CD8-positive, alpha-beta memory T cell (primary cell): ENCODE data around the gene ZNF526. TPM values are rescaled to one million over a fixed set of nuclear protein-coding genes. Genes with fewer than 3 reads are reported as not detected.

Experiments
- CTCF ChIA-PET: fragments of 350-600 bp; sonication (Branson Sonifier 250); formaldehyde crosslinking; loops from one replicate; lab custom pipeline; 2021; ENCODE audit warnings: antibody characterized with exemption; lab: Charles Lee
- POLR2A ChIA-PET: fragments of 350-600 bp; sonication (Branson Sonifier 250); formaldehyde crosslinking; loops from one replicate; lab custom pipeline; 2021; ENCODE audit warnings: antibody characterized with exemption; lab: Charles Lee
- DNase-seq, 5 donors: peaks; one replicate each; pipeline versions ENCODE4 v3.0.0 to v3.0.0-alpha.2; 2020 to 2022; ENCODE audit warnings: mixed read lengths in 1 of 5
- H3K27ac ChIP-seq: one replicate; pipeline ENCODE4 v1.7.0; 2013; ENCODE audit warnings: low read depth, mild to moderate bottlenecking, low read length, moderate library complexity
- H3K27me3 ChIP-seq: 2 replicates; pipeline ENCODE4 v1.7.0; 2013; ENCODE audit warnings: low read length, mild to moderate bottlenecking; ENCODE audit not compliant: insufficient read depth, poor library complexity, severe bottlenecking
- H3K36me3 ChIP-seq: 2 replicates; pipeline ENCODE4 v1.7.0; 2013; ENCODE audit warnings: mild to moderate bottlenecking, low read length, moderate library complexity; ENCODE audit not compliant: insufficient read depth
- H3K4me1 ChIP-seq: 2 replicates; pipeline ENCODE4 v1.7.0; 2013; ENCODE audit warnings: mild to moderate bottlenecking, low read length, moderate library complexity; ENCODE audit not compliant: insufficient read depth
- H3K4me3 ChIP-seq: 2 replicates; pipeline ENCODE4 v1.7.0; 2013; ENCODE audit warnings: mild to moderate bottlenecking, low read length
- H3K9me3 ChIP-seq: 2 replicates; pipeline ENCODE4 v1.7.0; 2013; ENCODE audit warnings: mild to moderate bottlenecking, low read length
- H3K27ac Mint-ChIP-seq, 8 donors: one replicate each; pipeline ENCODE4 v1.8.0; 2020 to 2021; ENCODE audit warnings: mixed read lengths in 8 of 8, mild to moderate bottlenecking in 6 of 8, inconsistent platforms in 3 of 8, moderate library complexity in 3 of 8
- H3K27me3 Mint-ChIP-seq, 2 donors: one replicate each; pipeline ENCODE4 v1.8.0; 2020 to 2021; ENCODE audit warnings: mixed read lengths in 2 of 2, mild to moderate bottlenecking in 1 of 2, moderate library complexity in 1 of 2
- H3K36me3 Mint-ChIP-seq, 3 donors: one replicate each; pipeline ENCODE4 v1.8.0; 2020 to 2021; ENCODE audit warnings: mixed read lengths in 3 of 3, inconsistent platforms in 1 of 3, mild to moderate bottlenecking in 1 of 3
- H3K4me1 Mint-ChIP-seq, 3 donors: one replicate each; pipeline ENCODE4 v1.8.0; 2020 to 2021; ENCODE audit warnings: mixed read lengths in 3 of 3, inconsistent platforms in 1 of 3, mild to moderate bottlenecking in 1 of 3
- H3K4me3 Mint-ChIP-seq, 7 donors: one replicate each; pipeline ENCODE4 v1.8.0; 2020 to 2021; ENCODE audit warnings: mixed read lengths in 7 of 7, mild to moderate bottlenecking in 6 of 7, moderate library complexity in 4 of 7, inconsistent platforms in 2 of 7
- H3K9me3 Mint-ChIP-seq, 5 donors: one replicate each; pipeline ENCODE4 v1.8.0; 2020 to 2022; ENCODE audit warnings: mixed read lengths in 5 of 5, mild to moderate bottlenecking in 3 of 5, moderate library complexity in 2 of 5, inconsistent platforms in 1 of 5
- polyA plus RNA-seq: library from polyadenylated mRNA; unstranded; fragments of 300-500 nt; fragmentation: Illumina TruSeq; gene quantifications from one replicate; pipeline ENCODE4 v1.2.3, GENCODE V29; 2021
- total RNA-seq, 2 experiments: library from RNA; stranded (reverse); gene quantifications; one replicate each; pipeline ENCODE4 v1.2.3, GENCODE V29; 2021

ZNF526 gene
- total and polyA plus RNA-seq, 3 experiments from 2014 or later: 9.0 to 20.5 (median 18.4) TPM

DNA sequence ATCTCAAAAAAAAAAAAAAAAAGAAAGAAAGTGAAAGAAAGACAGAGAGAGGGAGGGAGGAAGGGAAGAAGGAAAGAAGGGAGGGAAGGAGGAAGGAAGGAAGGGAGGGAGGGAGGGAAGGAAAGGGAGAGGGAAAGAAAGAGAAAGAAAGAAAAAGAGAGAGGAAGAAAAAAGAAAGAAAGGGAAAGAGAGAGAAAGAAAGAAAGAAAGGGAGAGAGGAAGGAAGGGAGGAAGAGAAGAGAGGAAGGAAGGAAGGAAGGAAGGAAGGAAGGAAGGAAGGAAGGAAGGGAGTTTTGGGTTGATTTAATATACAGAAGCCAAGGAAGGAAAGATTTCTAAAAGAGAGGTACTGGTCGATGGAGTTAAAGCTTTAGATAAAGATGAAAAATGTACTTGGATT lies 31.4 kb upstream of the ZNF526 start:
- Histone ChIP-seq H3K27ac (no peak overlapping the region), H3K36me3 (no peaks in the 10 kb centered on the region), H3K4me1 (peaks cover 37% of the 10 kb centered on the region), H3K4me3 (no peak overlapping the region), H3K27me3 (no peaks in the 10 kb centered on the region), H3K9me3 (no peaks in the 10 kb centered on the region)
- Mint-ChIP-seq H3K27ac (peak overlapping the region in 4 of 8 donors; percentile 18 to 56 (median 44)), H3K4me3 (no peak overlapping the region), H3K27me3 (peaks cover 0 to 4% of the 10 kb centered on the region in 2 donors), H3K9me3 (peaks cover 0 to 3% (median 0%) of the 10 kb centered on the region in 5 donors), H3K4me1 (peaks cover 66 to 76% (median 74%) of the 10 kb centered on the region in 3 donors), H3K36me3 (peaks cover 0 to 2% (median 0%) of the 10 kb centered on the region in 3 donors)
- DNase-seq: no peak
- CTCF ChIA-PET: interaction anchor here (1.0 to 1.7 kb wide), 2 partner anchors 12 to 56 kb away, joined by 3 to 6 read pairs; partner anchors contain the start of gene POU2F2
- POLR2A ChIA-PET: interaction anchor here (0.6 kb wide), 1 partner anchor 13 kb away, joined by 3 read pairs; no protein-coding TSS in a partner anchor

DNA sequence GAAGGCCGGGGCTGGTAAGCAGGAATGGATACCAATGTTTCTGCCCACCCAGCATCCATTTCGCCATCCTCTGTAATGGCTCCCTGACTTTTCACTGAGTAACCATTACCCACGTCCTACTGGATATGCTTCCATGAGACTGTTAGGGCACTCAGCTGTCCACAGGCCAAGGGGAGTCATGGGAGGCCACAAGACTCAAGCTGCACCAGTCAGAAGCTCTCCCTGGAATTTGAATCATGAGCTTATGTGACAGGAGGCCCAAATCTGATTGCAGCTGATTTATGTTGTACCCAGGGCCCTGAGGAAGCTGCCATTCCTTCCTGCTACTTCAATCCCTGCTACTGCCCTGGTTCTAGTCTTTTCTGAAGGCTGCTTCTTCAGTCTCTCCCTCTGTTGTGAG lies 31.0 kb upstream of the ZNF526 start:
- H3K9me3 Mint-ChIP-seq: peaks cover 0 to 3% (median 0%) of the 10 kb centered on the region in 5 donors
- H3K4me1 Mint-ChIP-seq: peaks cover 67 to 79% (median 75%) of the 10 kb centered on the region in 3 donors
- Histone ChIP-seq H3K9me3 (no peaks in the 10 kb centered on the region), H3K36me3 (no peaks in the 10 kb centered on the region), H3K4me1 (peaks cover 33% of the 10 kb centered on the region), H3K27ac (no peak overlapping the region), H3K27me3 (no peaks in the 10 kb centered on the region), H3K4me3 (no peak overlapping the region)
- DNase-seq: no peak
- H3K36me3 Mint-ChIP-seq: peaks cover 0 to 3% (median 0%) of the 10 kb centered on the region in 3 donors
- H3K27ac Mint-ChIP-seq: peak overlapping the region in 2 of 8 donors; percentile 42 to 54
- CTCF ChIA-PET: interaction anchor here (1.0 to 1.7 kb wide), 3 partner anchors 12 to 56 kb away, joined by 3 to 6 read pairs (median 3); partner anchors contain the start of gene POU2F2
- H3K27me3 Mint-ChIP-seq: peaks cover 0 to 4% of the 10 kb centered on the region in 2 donors
- no peak overlapping the region for H3K4me3 Mint-ChIP-seq
- POLR2A ChIA-PET: interaction anchor here (0.6 kb wide), 1 partner anchor 12 kb away, joined by 3 read pairs; no protein-coding TSS in a partner anchor

DNA sequence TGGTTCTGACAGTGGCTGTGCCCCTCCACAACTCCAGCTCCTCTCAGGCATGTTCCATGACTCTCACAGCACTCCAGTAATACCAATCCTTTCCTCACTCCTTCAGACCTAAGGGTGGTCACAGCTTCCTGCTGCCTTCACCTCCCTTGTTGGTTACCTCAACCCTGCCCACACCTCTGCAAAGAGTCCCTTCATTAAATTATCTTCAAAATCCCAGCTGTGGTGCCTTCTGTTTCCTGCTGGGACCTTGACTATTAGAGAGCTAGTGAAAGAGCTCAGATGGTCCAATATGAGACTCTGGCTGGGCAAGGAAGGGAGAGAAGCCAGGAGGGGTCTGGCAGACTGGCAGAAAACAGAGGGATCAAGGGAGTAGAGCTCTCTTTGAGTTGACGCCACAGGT lies 28.8 kb upstream of the ZNF526 start:
- H3K9me3 ChIP-seq: no peaks in the 10 kb centered on the region
- Mint-ChIP-seq H3K36me3 (peaks cover 0 to 7% (median 3%) of the 10 kb centered on the region in 3 donors), H3K27ac (peak overlapping the region in 7 of 8 donors; percentile 24 to 87 (median 53)), H3K27me3 (peaks cover 0 to 3% of the 10 kb centered on the region in 2 donors), H3K4me3 (peak overlapping the region in 3 of 7 donors; percentile 8 to 67 (median 44)), H3K4me1 (peaks cover 54 to 67% (median 64%) of the 10 kb centered on the region in 3 donors), H3K9me3 (peaks cover 0 to 3% (median 0%) of the 10 kb centered on the region in 5 donors)
- H3K27ac ChIP-seq: no peak overlapping the region
- no peaks in the 10 kb centered on the region for H3K27me3 ChIP-seq
- CTCF ChIA-PET: no interaction called here
- no peak for DNase-seq
- POLR2A ChIA-PET: no interaction called here
- no peaks in the 10 kb centered on the region for H3K36me3 ChIP-seq
- H3K4me1 ChIP-seq: peaks cover 28% of the 10 kb centered on the region
- no peak overlapping the region for H3K4me3 ChIP-seq

DNA sequence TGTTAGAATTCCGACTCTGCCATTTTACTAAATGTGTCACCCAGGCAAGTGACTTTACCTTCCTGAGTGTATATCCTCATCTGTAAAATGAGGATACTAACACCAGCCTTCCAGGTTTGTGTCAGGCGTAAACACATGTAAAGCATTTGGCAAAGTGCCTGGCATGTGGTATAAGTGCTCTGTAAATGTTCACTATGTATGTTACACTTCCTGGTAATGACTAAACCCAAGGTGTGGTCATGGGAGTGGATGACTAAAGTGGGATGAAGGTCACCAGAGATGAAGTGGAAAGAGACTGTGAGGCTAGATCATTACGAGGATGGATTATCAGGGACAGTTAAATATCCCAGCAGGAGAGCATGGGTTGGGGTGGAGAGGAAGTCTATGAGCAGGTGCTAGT lies 28.3 kb upstream of the ZNF526 start:
- no peaks in the 10 kb centered on the region for H3K36me3 ChIP-seq
- no peaks in the 10 kb centered on the region for H3K9me3 ChIP-seq
- CTCF ChIA-PET: no interaction called here
- no peak overlapping the region for H3K4me3 ChIP-seq
- no peaks in the 10 kb centered on the region for H3K27me3 ChIP-seq
- Mint-ChIP-seq H3K36me3 (peaks cover 0 to 8% (median 7%) of the 10 kb centered on the region in 3 donors), H3K4me3 (peak overlapping the region in 2 of 7 donors; percentile 1 to 8), H3K27ac (peak overlapping the region in 6 of 8 donors; percentile 2 to 79 (median 31)), H3K4me1 (peaks cover 54 to 67% (median 67%) of the 10 kb centered on the region in 3 donors), H3K9me3 (peaks cover 0 to 3% (median 0%) of the 10 kb centered on the region in 5 donors), H3K27me3 (no peaks in the 10 kb centered on the region)
- peaks cover 33% of the 10 kb centered on the region for H3K4me1 ChIP-seq
- no peak for DNase-seq
- POLR2A ChIA-PET: no interaction called here
- no peak overlapping the region for H3K27ac ChIP-seq

DNA sequence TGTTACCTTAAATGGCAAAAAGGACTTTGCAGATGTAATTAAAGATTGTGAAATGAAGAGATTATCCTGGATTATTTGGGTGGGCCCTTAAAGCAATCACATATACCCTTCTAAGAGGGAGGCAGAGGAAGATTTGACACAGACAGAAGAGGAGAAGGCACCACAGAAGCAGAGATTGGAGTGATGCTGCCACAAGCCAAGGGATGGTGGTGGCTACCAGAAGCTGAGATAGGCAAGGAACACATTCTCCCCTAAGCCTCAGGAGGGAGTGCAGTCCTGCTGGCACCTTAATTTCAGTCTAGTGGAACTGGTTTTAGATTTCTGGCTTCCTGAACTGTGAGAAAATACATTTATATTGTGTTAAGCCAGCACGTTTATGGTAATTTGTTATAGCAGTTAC lies 26.8 kb upstream of the ZNF526 start:
- DNase-seq: no peak
- Histone ChIP-seq H3K36me3 (peaks cover 6% of the 10 kb centered on the region), H3K27me3 (no peaks in the 10 kb centered on the region), H3K27ac (no peak overlapping the region), H3K4me3 (no peak overlapping the region), H3K4me1 (peaks cover 48% of the 10 kb centered on the region), H3K9me3 (no peaks in the 10 kb centered on the region)
- H3K4me1 Mint-ChIP-seq: peaks cover 61 to 74% (median 73%) of the 10 kb centered on the region in 3 donors
- peak overlapping the region in 1 of 8 donors; percentile 69 for H3K27ac Mint-ChIP-seq
- ChIA-PET CTCF (no interaction called here), POLR2A (no interaction called here)
- peaks cover 0 to 1% of the 10 kb centered on the region in 2 donors for H3K27me3 Mint-ChIP-seq
- peak overlapping the region in 1 of 7 donors; percentile 15 for H3K4me3 Mint-ChIP-seq
- H3K36me3 Mint-ChIP-seq: peaks cover 0 to 18% (median 7%) of the 10 kb centered on the region in 3 donors
- H3K9me3 Mint-ChIP-seq: peaks cover 0 to 3% (median 0%) of the 10 kb centered on the region in 5 donors

DNA sequence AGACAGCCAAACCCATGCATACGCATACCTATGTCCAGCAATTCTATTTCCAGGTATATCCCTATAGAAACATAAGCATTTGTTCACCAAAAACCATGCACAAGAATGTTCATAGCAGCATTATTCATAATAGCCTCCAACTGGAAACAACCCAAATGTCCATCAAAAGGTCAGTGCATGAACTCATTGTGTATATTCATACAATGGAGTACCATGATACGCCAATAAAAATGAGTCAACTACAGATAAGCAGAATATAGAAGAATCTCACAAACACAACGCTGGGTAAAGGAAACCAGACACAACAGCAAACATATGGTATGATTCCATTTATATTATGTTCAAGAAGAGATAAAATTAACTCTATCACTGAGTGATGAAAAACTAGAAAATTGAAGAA lies 26.4 kb upstream of the ZNF526 start:
- Histone ChIP-seq H3K4me1 (peaks cover 52% of the 10 kb centered on the region), H3K27me3 (no peaks in the 10 kb centered on the region), H3K9me3 (no peaks in the 10 kb centered on the region), H3K27ac (no peak overlapping the region), H3K36me3 (peaks cover 8% of the 10 kb centered on the region), H3K4me3 (no peak overlapping the region)
- peaks cover 0 to 21% (median 7%) of the 10 kb centered on the region in 3 donors for H3K36me3 Mint-ChIP-seq
- ChIA-PET CTCF (no interaction called here), POLR2A (no interaction called here)
- no peak for DNase-seq
- H3K27ac Mint-ChIP-seq: peak overlapping the region in 2 of 8 donors; percentile 47 to 69
- H3K4me1 Mint-ChIP-seq: peaks cover 63 to 77% (median 75%) of the 10 kb centered on the region in 3 donors
- peaks cover 0 to 3% (median 0%) of the 10 kb centered on the region in 5 donors for H3K9me3 Mint-ChIP-seq
- no peak overlapping the region for H3K4me3 Mint-ChIP-seq
- peaks cover 0 to 1% of the 10 kb centered on the region in 2 donors for H3K27me3 Mint-ChIP-seq

DNA sequence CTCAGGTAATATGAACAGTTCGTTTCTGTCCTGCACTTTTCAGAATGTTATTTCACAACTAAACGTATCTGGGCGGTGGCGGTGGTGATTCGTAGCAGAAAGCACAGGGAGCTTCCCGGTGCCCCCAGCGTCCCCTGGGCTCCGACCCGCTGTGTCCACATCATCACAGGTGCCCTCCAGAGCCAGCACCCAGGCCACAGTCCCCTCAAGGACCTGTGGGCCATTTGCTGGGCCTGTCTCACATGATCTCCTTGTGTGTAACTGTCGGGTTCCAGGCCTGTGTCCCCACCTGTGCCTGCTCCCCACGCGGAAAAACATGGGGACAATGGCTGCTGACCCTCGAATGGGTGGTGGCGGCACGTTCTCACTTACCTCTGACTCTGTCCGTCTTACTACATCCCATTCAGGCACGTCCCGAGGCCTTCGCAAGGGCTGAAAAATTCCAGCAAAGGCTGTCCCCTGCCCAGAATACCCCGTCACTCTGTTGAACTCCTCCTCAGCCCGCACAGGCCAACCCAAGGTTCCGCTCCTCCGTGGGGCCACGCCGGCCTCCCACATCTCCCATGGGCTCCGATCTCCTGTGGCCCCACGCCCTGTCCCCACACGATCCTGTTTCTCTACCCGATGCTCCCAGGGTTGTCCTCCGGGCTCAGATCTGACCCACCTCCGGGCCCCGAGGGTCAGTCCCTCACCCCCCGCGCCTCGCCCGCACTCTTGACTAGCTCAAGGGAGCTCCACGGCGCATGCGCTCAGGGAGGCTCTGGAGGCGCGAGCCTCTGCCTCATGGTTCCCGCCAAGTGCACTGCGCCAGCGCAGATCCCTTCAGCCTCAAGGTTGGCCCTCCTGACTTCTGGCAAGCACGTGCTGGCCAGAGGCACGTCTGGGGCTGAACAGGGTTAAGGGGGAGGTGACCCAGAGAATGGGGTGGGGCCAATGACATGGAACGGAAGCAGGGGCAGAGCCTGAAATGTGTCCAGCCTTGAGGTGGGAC lies 23.8 kb upstream of the ZNF526 start:
- H3K9me3 Mint-ChIP-seq: peaks cover 0 to 3% (median 0%) of the 10 kb centered on the region in 5 donors
- H3K27ac ChIP-seq: no peak overlapping the region
- peaks cover 74% of the 10 kb centered on the region for H3K4me1 ChIP-seq
- no peaks in the 10 kb centered on the region for H3K9me3 ChIP-seq
- peaks cover 70 to 80% (median 79%) of the 10 kb centered on the region in 3 donors for H3K4me1 Mint-ChIP-seq
- peaks cover 0 to 41% (median 11%) of the 10 kb centered on the region in 3 donors for H3K36me3 Mint-ChIP-seq
- peak overlapping the region in 5 of 8 donors; percentile 22 to 85 (median 56) for H3K27ac Mint-ChIP-seq
- ChIA-PET CTCF (interaction anchor here (1.0 to 2.7 kb wide), 3 partner anchors 10 to 20 kb away, joined by 3 to 10 read pairs (median 3); no protein-coding TSS in a partner anchor), POLR2A (no interaction called here)
- peaks cover 11% of the 10 kb centered on the region for H3K36me3 ChIP-seq
- DNase-seq: no peak
- H3K4me3 ChIP-seq: no peak overlapping the region
- H3K4me3 Mint-ChIP-seq: peak overlapping the region in 3 of 7 donors; percentile 19 to 66 (median 50)
- peaks cover 0 to 1% of the 10 kb centered on the region in 2 donors for H3K27me3 Mint-ChIP-seq
- no peaks in the 10 kb centered on the region for H3K27me3 ChIP-seq
